CD4-positive, alpha-beta T cell treated with Interleukin-10 for 1 hour (primary cell): ENCODE results near the gene DLL1.
A peak's percentile ranks its signal among the peaks of the same experiment; 100 is the strongest.
"Not testable (repeated sequence)": the region's sequence is repeated elsewhere in the genome, so short reads cannot be mapped to it uniquely, and the experiment has no call there.

Experiments
- DNase-seq: peaks from one replicate; pipeline ENCODE4 v3.0.0-alpha.2; 2020

The DLL1 gene, protein sequence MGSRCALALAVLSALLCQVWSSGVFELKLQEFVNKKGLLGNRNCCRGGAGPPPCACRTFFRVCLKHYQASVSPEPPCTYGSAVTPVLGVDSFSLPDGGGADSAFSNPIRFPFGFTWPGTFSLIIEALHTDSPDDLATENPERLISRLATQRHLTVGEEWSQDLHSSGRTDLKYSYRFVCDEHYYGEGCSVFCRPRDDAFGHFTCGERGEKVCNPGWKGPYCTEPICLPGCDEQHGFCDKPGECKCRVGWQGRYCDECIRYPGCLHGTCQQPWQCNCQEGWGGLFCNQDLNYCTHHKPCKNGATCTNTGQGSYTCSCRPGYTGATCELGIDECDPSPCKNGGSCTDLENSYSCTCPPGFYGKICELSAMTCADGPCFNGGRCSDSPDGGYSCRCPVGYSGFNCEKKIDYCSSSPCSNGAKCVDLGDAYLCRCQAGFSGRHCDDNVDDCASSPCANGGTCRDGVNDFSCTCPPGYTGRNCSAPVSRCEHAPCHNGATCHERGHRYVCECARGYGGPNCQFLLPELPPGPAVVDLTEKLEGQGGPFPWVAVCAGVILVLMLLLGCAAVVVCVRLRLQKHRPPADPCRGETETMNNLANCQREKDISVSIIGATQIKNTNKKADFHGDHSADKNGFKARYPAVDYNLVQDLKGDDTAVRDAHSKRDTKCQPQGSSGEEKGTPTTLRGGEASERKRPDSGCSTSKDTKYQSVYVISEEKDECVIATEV

GRCh38 chr6:170290296-170291128, at the start of gene DLL1:
DLL1 (minus strand) TSS chr6:170291078; CDS start chr6:170290139, 939 bp downstream.
- DNase-seq, result peak; percentile 44

DNA sequence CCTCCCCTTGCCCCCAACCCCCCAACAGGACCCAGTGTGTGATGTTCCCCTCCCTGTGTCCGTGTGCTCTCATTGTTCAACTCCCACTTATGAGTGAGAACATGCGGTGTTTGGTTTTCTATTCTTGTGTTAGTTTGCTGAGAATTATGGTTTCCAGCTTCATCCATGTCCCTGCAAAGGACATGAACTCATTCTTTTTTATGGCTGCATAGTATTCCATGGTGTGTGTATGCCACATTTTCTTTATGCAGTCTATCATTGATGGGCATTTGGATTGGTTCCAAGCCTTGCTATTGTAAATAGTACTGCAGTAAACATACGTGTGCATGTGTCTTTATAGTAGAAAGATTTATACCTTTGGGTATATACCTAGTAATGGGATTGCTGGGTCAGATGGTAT, 44.3 kb upstream of the DLL1 start:
- DNase-seq, result not testable (repeated sequence)

GRCh38 chr6:170329321-170329720, 38.4 kb upstream of the DLL1 start:
- no peak for DNase-seq

DNA sequence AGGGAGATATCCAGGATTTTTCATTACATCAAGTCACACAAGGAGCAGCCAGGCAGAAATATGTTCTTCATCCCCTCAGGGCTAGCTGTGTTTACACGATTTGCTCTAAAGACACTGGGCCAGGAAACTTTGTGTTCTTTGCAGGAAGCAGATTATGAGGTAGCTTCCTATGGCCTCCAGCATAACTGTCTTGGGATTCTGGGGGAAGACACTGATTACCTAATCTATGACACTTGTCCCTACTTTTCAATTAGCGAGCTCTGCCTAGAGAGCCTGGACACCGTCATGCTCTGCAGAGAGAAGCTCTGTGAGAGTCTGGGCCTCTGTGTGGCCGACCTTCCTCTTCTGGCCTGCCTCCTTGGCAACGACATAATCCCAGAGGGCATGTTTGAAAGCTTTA, 26.8 kb upstream of the DLL1 start:
- DNase-seq, result no peak

- no peak for DNase-seq
Observed at GRCh38 chr6:170317076-170317475, 26.2 kb upstream of the DLL1 start.

GRCh38 chr6:170316071-170316470, 25.2 kb upstream of the DLL1 start:
- DNase-seq, result no peak

DNA sequence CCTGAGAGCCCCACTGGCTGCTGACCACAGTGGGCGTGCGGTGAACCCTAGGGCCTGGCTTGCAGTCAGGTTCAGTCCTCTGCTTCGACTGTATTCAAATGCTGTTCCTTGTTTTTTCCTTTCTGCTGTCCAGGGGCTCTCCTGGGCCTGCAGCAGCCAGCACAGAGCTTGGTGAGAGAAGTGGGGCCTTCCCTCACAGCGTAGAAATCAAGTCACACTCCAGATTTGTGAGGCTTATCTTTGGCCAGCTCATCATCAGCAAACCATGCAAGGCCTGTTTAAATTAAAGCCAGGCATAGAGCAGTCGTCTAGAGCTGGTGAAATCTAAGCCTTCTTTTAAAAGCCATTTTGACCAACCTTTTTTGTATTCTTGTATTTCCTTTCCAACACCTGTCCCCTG, 24.1 kb upstream of the DLL1 start:
- DNase-seq, result no peak

DNA sequence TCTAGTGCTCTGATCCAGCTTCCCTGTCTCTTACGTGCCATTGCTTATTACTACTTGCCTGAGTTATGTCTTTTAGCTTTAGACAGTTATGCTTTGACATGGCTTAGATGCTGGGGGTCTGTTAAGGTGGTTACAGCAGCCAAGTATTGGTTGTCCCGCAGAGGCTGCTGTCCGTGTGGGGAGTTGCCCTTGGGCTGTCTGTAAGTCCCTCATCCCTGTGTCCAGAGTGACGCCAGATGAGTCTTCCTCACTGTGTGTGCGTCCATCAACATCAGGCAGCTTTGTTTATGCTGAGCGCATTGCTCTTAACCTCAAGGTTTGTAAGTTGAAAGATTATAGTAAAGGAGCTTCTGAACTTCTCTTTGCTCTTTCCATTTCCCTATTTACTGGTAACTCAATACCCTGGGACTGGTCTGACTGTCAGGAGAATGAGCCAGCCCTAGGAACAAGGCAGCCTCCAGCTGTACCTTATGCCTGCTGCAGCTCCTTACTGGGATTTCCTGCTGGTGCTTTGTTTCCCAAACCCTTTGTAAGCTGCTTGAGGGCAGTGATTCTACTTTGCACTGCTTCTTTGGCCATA, 22.9 kb upstream of the DLL1 start:
- DNase-seq, result no peak

- no peak for DNase-seq
Observed at GRCh38 chr6:170312876-170313275, 22.0 kb upstream of the DLL1 start.

GRCh38 chr6:170311696-170312095, 20.8 kb upstream of the DLL1 start:
- no peak for DNase-seq

- no peak for DNase-seq
Observed at GRCh38 chr6:170308761-170309160, 17.9 kb upstream of the DLL1 start.

DNA sequence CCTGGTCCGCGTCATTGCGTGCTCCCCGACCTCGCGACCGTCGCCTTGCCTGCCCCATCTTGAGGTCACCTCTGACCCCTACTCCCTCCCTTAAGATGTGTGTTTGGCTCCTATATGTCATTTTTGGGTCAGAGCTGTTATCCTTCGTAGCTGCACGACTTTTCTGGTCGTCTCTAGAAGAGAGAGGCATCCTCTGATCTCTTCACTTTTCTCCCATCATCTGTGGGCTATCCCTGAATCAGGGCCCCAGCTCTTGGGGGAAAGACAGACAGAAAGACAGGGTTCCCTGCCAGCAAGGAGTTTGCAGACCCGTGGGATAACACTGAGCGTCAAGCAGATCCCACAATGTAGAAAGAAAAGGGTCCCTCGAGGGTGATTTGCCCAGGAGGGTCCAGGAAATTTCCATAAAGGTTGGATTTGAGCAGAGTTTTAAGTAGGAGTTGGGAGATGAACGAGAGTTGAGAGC, 16.2 kb upstream of the DLL1 start:
- no peak for DNase-seq

GRCh38 chr6:170306324-170307079, 15.6 kb upstream of the DLL1 start, which contains the start of gene FAM120B:
FAM120B (plus strand) TSS chr6:170306758; CDS start chr6:170317391, 10,633 bp downstream.
- DNase-seq, result peak; percentile 96

- no peak for DNase-seq
Observed at GRCh38 chr6:170305805-170306323, 15.0 kb upstream of the DLL1 start.

DNA sequence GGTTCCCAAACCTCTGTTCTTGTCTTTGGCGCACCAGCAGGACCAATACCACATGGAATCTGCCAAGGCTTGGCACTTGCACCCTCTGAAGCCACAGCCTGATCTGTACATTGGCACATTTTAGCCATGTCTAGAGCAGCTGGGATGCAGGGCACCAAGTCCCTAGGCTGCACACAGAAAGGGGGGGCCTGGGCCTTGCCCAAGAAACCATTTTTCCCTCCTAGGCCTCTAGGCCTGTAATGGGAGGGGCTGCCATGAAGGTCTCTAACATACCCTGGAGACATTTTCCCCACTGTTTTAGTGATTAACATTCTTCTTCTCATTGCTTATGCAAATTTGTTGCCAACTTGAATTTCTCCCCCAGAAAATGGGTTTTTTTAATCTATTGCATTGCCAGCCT, 10.3 kb upstream of the DLL1 start:
- no peak for DNase-seq

GRCh38 chr6:170298688-170299087, 7.8 kb upstream of the DLL1 start:
- no peak for DNase-seq

DNA sequence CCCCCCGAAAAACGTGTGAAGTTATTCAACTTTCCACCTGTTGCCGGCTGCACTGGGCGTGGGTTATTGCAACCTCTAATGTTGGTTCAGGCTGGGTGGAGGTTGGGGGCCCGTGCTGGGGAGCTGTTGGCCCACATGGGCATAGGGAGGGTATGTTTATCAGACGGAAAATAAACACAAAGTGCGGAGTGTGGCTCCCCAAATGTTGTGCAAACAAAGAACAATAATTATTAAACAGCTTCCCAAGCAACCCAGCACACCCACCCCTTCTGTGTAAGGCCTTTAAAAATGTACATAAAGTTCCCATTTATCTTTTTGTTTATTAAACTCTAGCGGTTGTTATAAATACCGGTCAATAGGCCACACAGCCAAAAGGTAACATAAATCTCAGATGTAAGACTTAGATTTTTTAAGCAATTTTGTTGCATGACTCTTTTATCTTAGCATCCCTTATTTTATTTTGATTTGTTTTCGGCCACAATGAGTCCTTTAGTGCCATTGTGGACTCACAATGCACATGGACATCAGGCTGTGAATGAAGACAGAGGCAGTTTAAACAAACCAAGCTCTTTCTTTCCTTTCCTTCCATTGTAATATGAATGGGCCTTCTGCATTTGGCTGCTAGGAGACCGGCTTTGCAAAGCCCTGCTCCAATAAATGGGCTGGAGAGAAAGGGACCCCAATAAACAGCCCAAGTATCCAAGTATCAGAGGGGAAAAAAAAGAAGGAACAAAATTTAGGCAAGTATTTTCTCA, 6.9 kb upstream of the DLL1 start:
- DNase-seq, result no peak

GRCh38 chr6:170296746-170297575, 6.1 kb upstream of the DLL1 start:
- no peak for DNase-seq

GRCh38 chr6:170296423-170296745, 5.5 kb upstream of the DLL1 start:
- no peak for DNase-seq
